Esophagus muscularis mucosa (tissue), 4 donors: ENCODE data around the gene FBXL4.

Experiments used
- CTCF ChIP-seq, 3 experiments: fragments of 200-600 bp in 2 of 3; fragments of 450-650 bp in 1 of 3; sonication (generic) in 2 of 3; IDR thresholded peaks; one replicate each; pipeline ENCODE4 v1.5.1; 2017 to 2019; ENCODE audit warnings: antibody characterized with exemption in 3 of 3, mild to moderate bottlenecking in 2 of 3, moderate library complexity in 1 of 3
- EP300 ChIP-seq: sonication (generic); formaldehyde crosslinking; IDR thresholded peaks from one replicate; pipeline ENCODE4 v1.6.1; 2017; ENCODE audit warnings: antibody characterized with exemption
- POLR2A ChIP-seq: fragments of 450-650 bp; IDR thresholded peaks from one replicate; pipeline ENCODE4 v1.6.1; 2017; ENCODE audit warnings: antibody characterized with exemption, moderate library complexity, mild to moderate bottlenecking, low read depth
- POLR2AphosphoS5 ChIP-seq, 2 donors: sonication (generic); formaldehyde crosslinking; IDR thresholded peaks; one replicate each; pipeline ENCODE4 v1.6.1; 2017; ENCODE audit warnings: antibody characterized with exemption in 2 of 2

- TF ChIP-seq CTCF (IDR thresholded peaks at IDR 0.05) (no peak), POLR2A (no peak), EP300 (no peak), POLR2AphosphoS5 (IDR thresholded peaks at IDR 0.05) (no peak)
Observed at GRCh38 chr6:98937351-98937750, 10.4 kb downstream of the FBXL4 start.
